Smooth muscle cell (in vitro differentiated cells): Measurements from ENCODE around the gene CPXM1. TPM values are rescaled to one million over a fixed set of nuclear protein-coding genes. Genes with fewer than 3 reads are reported as not detected.

Experiments used
- DNase-seq: peaks from one replicate; lab custom pipeline; 2025; ENCODE audit not compliant: unreplicated experiment; lab: John Stamatoyannopoulos, UW
- H2AFZ ChIP-seq: fragments of 200-600 bp; sonication (generic); 2 replicates; pipeline ENCODE4 v1.6.0; 2016; ENCODE audit warnings: antibody characterized with exemption, low read depth, mild to moderate bottlenecking
- H3F3A ChIP-seq: fragments of 200-600 bp; sonication (generic); 2 replicates; pipeline ENCODE4 v1.6.0; 2017; ENCODE audit warnings: antibody characterized with exemption, low read depth
- H3K27ac ChIP-seq: fragments of 200-600 bp; sonication (generic); 2 replicates; pipeline ENCODE4 v1.5.1; 2016; ENCODE audit warnings: low read depth, mild to moderate bottlenecking
- H3K27me3 ChIP-seq: fragments of 200-600 bp; sonication (generic); 2 replicates; pipeline ENCODE4 v1.6.1; 2016; ENCODE audit warnings: low read depth, mild to moderate bottlenecking
- H3K36me3 ChIP-seq: fragments of 200-600 bp; sonication (generic); 2 replicates; pipeline ENCODE4 v1.5.1; 2016; ENCODE audit warnings: low read depth
- H3K4me1 ChIP-seq: fragments of 200-600 bp; sonication (generic); 2 replicates; pipeline ENCODE4 v1.5.1; 2016; ENCODE audit warnings: low read depth
- H3K4me2 ChIP-seq: fragments of 200-600 bp; sonication (generic); 2 replicates; pipeline ENCODE4 v1.6.0; 2016; ENCODE audit warnings: mild to moderate bottlenecking
- H3K4me3 ChIP-seq: fragments of 200-600 bp; sonication (generic); 2 replicates; pipeline ENCODE4 v1.5.1; 2016; ENCODE audit warnings: mild to moderate bottlenecking
- H3K79me2 ChIP-seq: fragments of 200-600 bp; sonication (generic); 2 replicates; pipeline ENCODE4 v1.6.0; 2016; ENCODE audit warnings: low read depth, mild to moderate bottlenecking
- H3K9ac ChIP-seq: fragments of 200-600 bp; sonication (generic); 2 replicates; pipeline ENCODE4 v1.6.0; 2016; ENCODE audit warnings: low read depth
- H3K9me3 ChIP-seq: fragments of 200-600 bp; sonication (generic); replicated peaks from 2 replicates; pipeline ENCODE4 v1.5.1; 2016; ENCODE audit warnings: low read depth
- H4K20me1 ChIP-seq: fragments of 200-600 bp; sonication (generic); 2 replicates; pipeline ENCODE4 v1.6.0; 2016; ENCODE audit warnings: low read depth
- CTCF ChIP-seq: fragments of 200-600 bp; sonication (generic); IDR thresholded peaks from 2 replicates; pipeline ENCODE4 v1.5.1; 2017; ENCODE audit warnings: borderline replicate concordance, mild to moderate bottlenecking, antibody characterized with exemption; ENCODE audit not compliant: insufficient read depth, poor library complexity, severe bottlenecking
- WGBS: methylation state at CpG from one replicate; pipeline ENCODE4 v1.1.7; 2016; ENCODE audit warnings: low lambda C conversion rate; 5-methylcytosine and 5-hydroxymethylcytosine counted together
- polyA plus RNA-seq: library from polyadenylated mRNA; unstranded; fragments of >200 nt; fragmentation: Nextera tagmentation; extraction: Ambion mirVana; gene quantifications from 2 replicates; pipeline ENCODE4 v1.2.1, GENCODE V29; 2016
- total RNA-seq: library from RNA; depleted of rRNA; stranded (reverse); fragments of >200 nt; gene quantifications from 2 replicates; pipeline ENCODE4 v1.2.3, GENCODE V29; 2014

Gene CPXM1
- total and polyA plus RNA-seq, 2 experiments from 2014 or later = 40.2 to 99.3 TPM

GRCh38 chr20:2829376-2829775, 28.9 kb upstream of the CPXM1 start:
- no peak for DNase-seq
- 82% methylated on average over 6 of the region's 6 CpGs for WGBS
- Histone ChIP-seq H4K20me1 (no peaks in the 10 kb centered on the region), H2AFZ (no peak overlapping the region), H3K9ac (no peak overlapping the region), H3K9me3 (no peaks in the 10 kb centered on the region), H3K27me3 (no peaks in the 10 kb centered on the region), H3F3A (peaks cover 14% of the 10 kb centered on the region), H3K4me1 (no peaks in the 10 kb centered on the region), H3K27ac (no peak overlapping the region), H3K79me2 (no peaks in the 10 kb centered on the region), H3K4me3 (no peak overlapping the region), H3K36me3 (no peaks in the 10 kb centered on the region), H3K4me2 (no peak overlapping the region)
- TF ChIP-seq CTCF = no peak

GRCh38 chr20:2826655-2827054, 26.2 kb upstream of the CPXM1 start:
- H3K9me3 ChIP-seq = no peaks in the 10 kb centered on the region
- WGBS = 93% methylated on average over 4 of the region's 4 CpGs
- DNase-seq = no peak
- no peak overlapping the region for H2AFZ ChIP-seq
- H3K9ac ChIP-seq = no peak overlapping the region
- H3K79me2 ChIP-seq = no peaks in the 10 kb centered on the region
- no peaks in the 10 kb centered on the region for H4K20me1 ChIP-seq
- H3K27ac ChIP-seq = no peak overlapping the region
- peaks cover 2% of the 10 kb centered on the region for H3F3A ChIP-seq
- no peaks in the 10 kb centered on the region for H3K36me3 ChIP-seq
- no peak for TF ChIP-seq CTCF
- H3K27me3 ChIP-seq = no peaks in the 10 kb centered on the region
- H3K4me2 ChIP-seq = no peak overlapping the region
- no peak overlapping the region for H3K4me3 ChIP-seq
- no peaks in the 10 kb centered on the region for H3K4me1 ChIP-seq

GRCh38 chr20:2825761-2826160, 25.3 kb upstream of the CPXM1 start:
- TF ChIP-seq CTCF = no peak
- WGBS = 88% methylated on average over 2 of the region's 2 CpGs
- H2AFZ ChIP-seq = no peak overlapping the region
- no peaks in the 10 kb centered on the region for H4K20me1 ChIP-seq
- no peaks in the 10 kb centered on the region for H3K36me3 ChIP-seq
- H3K9me3 ChIP-seq = no peaks in the 10 kb centered on the region
- no peak overlapping the region for H3K4me2 ChIP-seq
- no peaks in the 10 kb centered on the region for H3K27me3 ChIP-seq
- H3K4me1 ChIP-seq = no peaks in the 10 kb centered on the region
- no peak overlapping the region for H3K4me3 ChIP-seq
- no peaks in the 10 kb centered on the region for H3F3A ChIP-seq
- DNase-seq = no peak
- no peak overlapping the region for H3K27ac ChIP-seq
- H3K9ac ChIP-seq = no peak overlapping the region
- no peaks in the 10 kb centered on the region for H3K79me2 ChIP-seq

DNA sequence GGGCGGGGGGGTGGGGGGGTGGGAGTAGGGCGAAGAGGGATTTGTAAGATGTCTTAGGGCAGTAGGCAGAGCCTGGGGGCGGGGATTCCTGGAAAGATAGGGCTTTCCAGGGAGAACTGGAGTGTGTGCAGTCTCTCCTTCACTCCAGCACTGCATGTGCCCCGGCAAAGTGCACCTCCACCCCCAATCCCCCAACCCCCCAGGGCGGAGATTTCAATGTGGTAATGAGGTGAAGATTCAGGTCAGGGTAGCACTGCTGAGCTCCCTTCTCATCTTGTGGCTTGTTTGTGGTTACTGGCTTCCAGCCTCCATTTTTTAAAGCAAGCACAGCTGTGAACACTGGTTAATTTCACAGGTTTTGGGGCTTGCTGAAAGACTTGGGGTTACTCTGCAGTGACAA, 21.6 kb upstream of the CPXM1 start:
- Histone ChIP-seq H3K27me3 (no peaks in the 10 kb centered on the region), H3K4me2 (peak overlapping the region; percentile 51), H3K4me3 (no peak overlapping the region), H3K79me2 (no peaks in the 10 kb centered on the region), H3K9ac (no peak overlapping the region), H4K20me1 (no peaks in the 10 kb centered on the region), H3K9me3 (no peaks in the 10 kb centered on the region), H3F3A (peaks cover 4% of the 10 kb centered on the region), H3K36me3 (no peaks in the 10 kb centered on the region), H2AFZ (no peak overlapping the region), H3K4me1 (peaks cover 6% of the 10 kb centered on the region), H3K27ac (no peak overlapping the region)
- WGBS = 12% methylated on average over 4 of the region's 5 CpGs
- no peak for DNase-seq
- no peak for TF ChIP-seq CTCF
